HG03064 (cell line): ENCODE measurements around the gene PTPRA.

Experiments
- ATAC-seq: cut with Tn5 transposase; IDR thresholded peaks from one replicate; pipeline ENCODE4 v1.9.1; 2021; ENCODE audit warnings: low read depth; ENCODE audit not compliant: unreplicated experiment

The PTPRA gene

DNA sequence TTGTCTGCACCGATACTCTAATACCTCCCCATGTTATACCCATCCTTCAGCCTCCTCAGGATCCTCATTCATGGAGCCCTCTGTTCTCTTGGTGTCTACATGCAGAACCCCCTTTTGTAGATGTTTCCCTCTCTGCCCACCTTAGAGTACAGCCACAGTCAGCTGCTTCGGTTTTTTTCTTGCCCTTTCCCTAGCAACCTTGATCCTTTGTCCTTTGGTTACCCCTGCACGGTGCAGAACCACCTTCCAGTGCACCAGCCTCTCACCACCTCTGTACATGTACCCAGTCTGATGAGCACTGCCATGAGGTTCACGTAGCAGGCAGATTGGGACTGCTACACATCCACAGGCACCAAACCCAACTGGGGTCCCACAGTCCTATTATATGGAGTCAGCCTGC lies 25.5 kb upstream of the PTPRA start:
- no peak for ATAC-seq

DNA sequence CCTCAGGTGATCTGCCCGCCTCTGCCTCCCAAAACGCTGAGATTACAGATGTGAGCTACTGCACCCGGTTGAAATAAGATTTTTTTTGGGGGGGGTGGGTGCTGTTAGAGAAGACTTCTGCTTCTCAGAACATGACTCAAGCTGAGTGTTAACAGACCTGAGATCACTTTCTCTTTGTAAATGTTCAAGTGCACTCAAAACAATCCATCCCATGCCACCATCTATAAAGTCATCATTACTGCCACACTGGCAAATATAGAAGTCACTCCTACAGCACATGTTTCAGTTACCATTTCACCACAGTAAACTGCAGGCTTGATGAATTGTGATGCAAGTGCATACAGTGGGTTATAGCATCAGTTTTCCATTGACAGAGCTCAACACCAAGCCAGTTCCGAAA lies 23.8 kb upstream of the PTPRA start:
- ATAC-seq: no peak

DNA sequence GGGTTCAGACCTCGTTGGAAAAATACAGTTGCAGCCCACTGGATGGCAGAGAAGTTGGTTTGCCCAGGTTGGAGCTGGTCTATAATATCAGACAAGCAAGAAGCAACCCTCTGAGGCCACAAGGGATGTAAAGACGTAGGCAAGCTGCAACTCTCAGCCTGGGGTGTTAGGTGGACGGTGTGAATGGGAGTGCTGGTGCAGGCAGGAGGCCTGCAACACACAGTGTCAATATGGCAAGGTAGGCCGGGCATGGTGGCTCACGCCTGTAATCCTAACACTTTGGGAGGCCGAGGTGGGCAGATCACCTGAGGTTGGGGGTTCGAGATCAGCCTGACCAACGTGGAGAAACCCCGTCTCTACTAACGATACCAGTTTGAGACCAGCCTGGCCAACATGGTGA lies 22.2 kb upstream of the PTPRA start:
- no peak for ATAC-seq

DNA sequence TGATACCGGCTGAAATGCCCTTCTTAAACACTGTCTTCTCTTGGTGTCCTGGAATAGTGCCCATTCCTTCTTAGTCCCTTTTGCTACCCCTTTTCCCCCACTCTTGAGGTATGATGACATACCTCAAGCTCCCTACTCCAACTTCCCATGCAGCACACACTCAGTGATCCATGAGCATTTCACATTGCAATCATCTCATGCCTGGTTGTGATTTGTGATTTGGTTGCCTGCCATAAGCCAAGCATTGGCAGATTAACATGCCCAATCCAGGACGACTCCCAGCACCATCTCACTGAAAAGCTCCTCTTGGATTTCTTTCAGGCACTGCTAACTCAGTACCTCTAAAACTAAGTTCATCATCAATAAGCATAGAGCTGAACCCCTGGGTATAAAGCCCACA lies 14.7 kb upstream of the PTPRA start:
- no peak for ATAC-seq

DNA sequence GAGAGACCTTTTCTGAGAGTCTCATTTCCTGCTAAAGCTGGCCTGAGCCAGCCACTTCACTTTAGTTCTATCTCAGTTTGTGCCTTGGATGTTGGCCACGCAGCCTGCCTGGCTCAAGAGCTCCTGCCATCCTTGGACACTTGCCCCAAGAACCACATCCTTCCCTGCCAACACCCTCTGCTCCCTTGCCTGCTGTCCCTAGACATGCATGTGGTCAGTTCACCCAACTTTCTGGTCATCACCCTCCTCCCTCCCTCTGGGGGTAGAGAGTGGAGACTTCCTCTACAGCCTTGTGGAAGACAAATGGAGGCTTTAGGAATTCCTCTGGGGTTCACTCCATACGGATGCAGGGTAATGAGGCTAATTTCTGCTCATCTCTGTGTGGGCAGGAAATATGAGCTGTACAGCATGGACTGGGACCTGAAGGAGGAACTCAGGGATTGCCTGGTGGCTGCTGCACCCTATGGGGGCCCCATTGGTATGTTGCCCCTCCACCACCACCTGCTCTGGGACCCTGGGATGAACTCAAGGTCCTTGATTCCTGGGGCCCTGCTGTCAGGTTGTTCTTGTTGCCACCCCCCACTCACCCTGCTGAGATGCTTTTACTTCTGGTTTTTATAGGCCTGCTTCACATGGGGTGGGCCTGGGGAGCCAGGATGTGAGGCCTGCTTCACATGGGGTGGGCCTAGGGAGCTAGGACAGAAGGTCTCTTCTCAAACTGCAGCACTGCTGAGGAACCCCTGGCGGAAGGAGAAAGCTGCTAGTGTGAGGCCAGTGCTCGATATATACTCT lies 13.8 kb upstream of the PTPRA start:
- no peak for ATAC-seq

DNA sequence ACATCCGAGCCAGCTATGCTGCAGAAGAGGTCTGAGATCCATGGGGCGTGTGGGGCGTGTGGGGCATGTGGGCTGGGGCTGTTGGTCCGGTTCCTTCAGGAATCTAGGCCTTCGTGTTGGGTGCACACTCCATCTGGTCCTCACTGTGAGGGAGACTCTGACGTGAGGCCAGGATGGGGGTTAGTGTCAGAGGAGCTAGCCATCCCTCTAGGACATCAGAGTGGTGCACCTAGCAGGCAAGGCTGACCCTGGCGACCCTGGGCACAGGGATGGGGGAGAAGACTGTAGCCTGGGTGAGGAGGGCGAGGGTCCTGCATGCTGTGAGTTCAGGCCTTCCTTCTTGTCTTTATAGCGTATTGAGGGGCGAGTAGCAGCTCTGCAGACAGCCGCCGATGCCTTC lies 8.7 kb upstream of the PTPRA start:
- no peak for ATAC-seq

DNA sequence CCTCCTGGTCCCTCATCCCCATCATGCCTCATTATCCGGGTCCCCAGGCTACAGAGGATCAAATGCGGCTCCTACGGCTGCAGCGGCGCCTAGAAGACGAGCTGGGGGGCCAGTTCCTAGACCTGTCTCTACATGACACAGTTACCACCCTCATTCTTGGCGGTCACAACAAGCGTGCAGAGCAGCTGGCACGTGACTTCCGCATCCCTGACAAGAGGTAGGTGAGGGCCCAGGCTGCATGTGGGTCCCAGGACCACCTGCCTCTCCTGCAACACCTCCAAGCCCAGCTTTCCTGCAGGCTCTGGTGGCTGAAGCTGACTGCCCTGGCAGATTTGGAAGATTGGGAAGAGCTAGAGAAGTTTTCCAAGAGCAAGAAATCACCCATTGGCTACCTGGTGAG lies 8.2 kb upstream of the PTPRA start:
- no peak for ATAC-seq

DNA sequence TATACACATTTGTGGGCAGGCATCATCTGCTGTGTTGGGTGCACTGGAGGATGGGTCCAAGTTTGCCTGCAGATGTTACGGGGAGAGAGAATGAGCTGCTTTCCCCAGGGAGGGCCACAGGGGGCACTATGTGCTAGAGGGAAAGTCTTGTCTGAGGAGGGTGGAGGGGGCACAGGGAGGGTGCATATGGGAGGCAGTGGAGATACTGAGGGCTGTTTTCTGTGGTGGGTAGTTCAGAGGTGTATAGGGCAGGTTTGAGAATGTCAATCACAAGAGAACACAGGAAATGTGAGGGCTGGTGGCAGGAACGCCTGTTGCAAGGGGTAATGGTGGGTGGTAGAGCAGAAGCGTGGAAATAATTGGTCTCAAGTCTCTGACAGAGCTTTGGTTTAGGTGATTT lies 7.7 kb upstream of the PTPRA start:
- ATAC-seq: no peak

DNA sequence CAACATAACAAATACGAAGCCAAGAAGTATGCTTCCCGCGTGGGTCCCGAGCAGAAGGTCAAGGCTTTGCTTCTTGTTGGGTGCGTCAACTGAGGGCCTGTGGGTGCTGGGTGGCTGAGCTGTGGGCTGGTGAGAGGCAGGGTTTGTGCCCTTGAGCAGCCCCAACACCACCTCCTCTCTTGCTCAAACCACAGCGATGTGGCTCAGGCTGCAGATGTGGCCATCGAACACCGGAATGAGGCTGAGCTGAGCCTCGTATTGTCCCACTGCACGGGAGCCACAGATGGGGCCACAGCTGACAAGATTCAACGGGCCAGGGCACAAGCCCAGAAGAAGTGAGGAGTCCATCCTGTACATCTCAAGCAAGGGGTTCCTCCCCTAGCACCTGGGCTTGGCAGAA lies 7.0 kb upstream of the PTPRA start:
- ATAC-seq: no peak

DNA sequence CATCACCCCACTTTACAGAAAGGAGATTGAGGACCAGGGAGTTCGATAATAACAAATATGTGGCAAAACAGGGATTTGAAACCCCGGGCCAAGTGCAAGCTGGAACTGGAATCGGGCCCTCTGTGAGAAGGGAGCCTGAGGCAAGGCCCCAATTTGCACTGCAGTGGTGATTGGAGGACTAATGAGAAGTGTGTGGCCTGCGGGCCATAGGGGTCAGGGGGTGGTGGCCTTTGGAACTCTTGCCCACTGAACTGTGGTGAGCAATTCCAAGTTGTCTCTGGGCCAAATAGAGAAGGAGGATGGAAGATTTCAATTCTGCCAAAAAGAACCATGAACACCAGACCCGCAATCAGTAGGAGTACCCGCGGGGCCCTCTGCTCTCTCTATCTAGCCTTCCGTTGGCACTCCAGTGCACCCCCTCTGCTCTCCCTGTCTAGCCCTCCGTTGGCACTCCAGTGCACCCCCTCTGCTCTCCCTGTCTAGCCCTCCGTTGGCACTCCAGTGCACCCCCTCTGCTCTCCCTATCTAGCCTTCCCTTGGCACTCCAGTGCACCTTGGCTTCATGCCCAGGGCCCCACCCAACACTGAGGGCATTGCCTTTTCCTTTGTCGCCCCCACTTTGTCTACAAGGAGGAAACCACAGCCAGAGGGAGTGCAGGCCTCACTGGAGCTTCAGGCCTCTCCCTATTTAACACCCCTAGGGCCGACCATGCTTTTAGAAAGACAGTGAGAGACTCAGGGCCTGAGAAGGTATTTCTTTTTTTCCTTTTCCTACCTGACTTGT lies 6.0 kb upstream of the PTPRA start:
- no peak for ATAC-seq

DNA sequence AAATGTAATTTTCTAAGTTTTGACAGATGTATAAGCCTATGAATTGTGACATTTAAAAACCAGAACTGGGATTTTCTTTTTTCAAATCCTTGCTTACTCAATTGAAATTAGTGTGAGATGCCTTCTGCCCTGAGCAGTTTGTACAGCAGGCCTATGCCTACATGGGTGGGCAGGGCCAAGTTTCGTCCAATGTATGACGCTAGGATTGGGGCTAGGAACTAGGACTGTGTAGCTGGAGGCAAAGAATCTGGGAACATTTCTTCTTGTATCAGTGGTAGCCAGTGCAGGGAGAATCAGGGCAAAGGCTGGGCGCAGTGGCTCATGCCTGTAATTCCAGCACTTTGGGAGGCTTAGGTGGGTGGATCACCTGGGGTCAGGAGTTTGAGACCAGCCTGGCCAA lies 3.9 kb upstream of the PTPRA start:
- ATAC-seq: no peak

DNA sequence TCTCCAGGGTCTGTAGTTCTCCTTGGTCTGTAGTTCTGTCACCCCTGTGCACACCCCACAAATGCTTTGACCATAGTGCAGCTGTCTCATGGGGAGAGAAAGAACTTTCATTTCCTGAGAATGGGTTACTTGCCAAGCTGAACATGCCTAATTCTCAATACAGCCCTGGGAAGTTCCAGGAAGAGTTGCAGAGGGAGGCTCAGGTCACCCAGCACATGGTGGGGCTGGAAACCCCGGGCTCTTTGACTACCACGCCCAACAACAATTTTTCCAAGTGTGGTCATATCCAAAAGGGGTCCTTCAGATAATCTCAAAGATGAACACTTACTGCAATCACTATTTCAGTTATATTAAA lies 2.2 kb upstream of the PTPRA start:
- no peak for ATAC-seq

DNA sequence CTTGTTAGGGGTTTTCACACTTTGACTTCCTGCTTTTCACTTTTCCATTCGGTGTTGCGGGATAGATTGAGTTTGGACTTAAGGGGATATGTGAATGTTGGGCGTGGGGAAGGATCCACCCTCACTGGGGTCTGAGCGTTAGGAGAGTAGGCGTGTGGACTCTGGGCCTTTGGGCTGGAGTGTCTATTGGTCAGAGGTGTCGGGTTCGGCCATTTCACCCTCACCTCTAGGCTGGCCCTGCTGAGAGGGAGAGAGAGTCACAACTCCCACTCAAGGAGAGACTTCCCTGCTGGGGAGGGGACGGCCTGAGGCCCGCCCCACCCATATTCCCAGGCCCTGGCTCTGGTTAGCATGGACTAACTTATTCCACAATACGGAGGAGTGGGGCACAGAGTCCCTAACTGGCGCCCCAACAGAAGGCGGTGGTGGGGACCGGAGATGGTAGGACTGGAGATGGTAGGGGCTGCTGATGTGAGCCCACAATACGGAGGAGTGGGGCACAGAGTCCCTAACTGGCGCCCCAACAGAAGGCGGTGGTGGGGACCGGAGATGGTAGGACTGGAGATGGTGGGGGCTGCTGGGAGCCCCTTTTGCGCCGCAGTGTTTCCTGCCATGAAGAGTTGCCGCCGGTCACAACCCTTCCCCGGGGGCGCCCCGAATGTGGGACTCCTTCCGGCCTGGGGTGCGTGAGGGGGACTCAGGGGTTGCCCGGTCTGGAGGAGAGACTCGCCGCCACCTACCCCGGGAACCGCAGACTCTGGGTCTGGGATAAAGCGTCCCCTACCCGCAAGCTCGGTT lies 1.4 kb upstream of the PTPRA start:
- ATAC-seq: no peak

DNA sequence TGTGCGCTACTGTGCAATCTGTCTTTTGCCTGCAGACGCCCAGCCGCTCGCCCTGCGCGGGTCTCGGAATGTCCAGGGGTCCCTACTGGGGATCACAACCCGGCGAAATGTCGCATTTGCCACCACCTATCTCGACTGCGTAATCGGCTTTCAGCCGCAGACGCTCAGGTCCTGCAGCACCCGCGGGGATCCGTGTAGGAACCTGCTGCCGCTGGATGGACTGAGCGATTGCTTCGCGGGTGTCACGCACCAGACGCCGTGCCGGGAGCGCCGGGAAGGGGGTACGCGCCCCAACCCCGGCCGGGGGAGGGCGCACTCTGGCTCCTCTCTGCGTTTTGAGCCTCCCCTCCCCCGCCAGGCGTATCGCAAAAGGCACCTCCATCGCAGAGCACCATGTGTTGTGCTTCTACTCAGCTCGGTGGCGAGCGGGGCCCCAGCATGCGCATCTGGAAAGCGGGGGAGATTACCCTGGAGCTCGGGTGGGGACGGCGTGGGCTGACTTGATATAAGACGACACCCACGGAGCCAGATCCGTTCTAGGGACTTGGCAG lies 747 bp upstream of the PTPRA start:
- ATAC-seq: no peak

DNA sequence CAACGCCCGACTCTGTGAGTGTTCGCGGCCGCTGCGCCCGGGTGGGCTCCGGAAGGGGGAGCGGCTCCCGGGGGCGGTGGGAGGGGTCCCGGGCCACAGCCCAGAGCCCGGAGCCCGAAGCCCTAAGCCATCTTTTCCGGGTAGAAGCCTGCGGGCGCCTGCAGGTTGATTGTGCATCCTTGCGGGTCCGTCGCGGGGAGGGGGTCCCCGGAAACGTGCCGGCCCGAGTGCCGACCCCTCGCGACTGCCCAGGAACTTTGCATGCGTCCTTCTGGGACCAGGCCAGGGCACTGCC lies 413 bp downstream of the PTPRA start:
- peak; percentile 41 for ATAC-seq

DNA sequence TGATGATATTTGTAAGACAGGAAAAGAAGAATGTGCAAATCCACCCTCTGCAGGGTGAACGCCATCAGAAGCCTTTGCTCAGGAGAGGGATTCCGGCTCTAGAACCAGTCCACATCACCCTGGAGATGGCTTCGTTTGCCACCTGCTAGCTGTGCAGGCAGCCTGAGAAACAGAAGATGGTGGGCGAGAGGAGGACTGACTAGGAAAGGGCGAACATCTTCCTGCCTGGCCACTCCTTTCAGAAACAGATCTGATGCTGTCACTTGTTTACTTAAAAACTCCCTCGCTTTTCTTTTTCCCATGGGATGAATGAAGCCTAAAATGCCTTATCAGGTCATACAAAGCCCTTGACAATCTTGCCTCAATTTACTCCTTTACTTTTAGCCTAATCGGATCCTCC lies 1.2 kb downstream of the PTPRA start:
- no peak for ATAC-seq

DNA sequence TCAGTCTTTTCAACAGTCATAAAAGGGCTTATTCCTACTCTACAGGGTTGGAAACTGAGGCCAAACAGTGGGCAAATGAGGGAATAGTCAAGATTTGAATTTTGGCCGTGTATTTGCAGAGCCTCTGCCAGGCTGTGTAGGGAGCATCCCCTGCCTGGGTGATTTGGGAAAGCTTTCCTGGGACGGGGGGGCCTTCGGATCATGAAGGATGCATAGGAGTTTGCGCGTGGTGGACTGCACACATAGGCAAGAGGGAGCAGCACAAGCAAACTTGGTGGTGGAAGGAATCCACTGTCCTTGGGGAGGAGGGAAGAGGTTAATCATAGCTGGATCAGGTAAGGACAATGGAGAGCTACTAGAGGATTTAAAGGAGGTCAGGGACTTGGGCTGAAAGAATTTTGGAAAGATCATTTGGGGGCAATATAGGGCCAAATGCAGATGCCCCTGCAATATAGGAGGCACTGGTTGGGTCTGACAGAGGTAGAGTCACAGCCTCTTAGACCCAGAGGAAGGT lies 2.5 kb downstream of the PTPRA start:
- no peak for ATAC-seq

DNA sequence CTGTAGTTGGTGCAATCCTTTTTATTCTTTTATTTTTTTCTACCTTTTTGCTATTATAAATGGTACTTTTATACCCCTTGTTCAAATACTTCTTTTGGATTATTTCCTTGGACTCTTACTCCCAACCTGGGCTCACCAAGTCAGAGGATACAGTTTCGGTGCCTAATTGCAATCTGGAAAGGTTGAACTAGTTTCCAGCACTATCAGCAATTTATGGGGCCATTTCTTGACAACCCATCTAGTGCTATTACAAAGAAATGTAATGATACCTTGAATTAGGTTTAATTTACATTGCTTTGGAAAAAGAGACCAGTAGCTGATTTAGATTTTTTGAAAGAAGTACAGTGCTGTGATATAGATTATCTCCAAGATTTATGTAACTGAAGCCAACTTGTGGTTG lies 5.2 kb downstream of the PTPRA start:
- ATAC-seq: no peak

DNA sequence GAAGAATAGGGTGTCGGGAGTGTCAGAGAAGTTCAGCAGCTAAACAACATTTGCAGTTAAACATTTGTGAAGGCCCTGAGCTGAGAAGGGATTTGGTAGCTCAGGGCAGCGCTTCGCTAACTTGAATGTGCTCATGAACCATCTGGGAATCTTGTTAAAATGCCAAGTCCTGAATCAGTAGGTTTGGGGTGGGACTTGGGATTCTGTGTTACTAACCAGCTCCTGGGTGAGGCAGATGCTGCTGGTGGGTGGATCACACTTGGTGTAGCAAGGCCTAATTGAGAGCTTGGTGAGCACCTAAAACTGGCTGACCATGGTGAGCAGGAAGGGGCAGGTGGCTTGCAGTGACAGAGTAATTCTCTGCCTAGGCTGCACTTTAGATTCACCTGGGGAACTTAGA lies 5.9 kb downstream of the PTPRA start:
- no peak for ATAC-seq

DNA sequence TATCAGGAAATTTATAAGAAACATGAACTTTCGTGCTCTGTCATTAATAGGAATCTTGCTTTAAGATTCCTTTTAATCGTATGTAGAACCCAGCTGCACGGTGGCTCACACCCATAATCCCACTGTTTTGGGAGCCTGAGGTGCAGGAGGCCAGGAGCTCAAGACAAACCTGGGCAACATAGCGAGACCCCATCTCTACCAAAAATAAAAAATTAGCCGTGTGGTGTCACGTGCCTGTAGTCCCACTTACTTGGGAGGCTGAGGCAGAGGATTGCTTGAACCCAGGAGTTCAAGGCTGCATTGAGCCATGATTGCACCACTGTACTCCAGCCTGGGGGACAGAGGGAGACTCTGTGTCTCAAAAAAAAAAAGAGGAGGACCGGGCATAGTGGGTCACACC lies 7.4 kb downstream of the PTPRA start:
- no peak for ATAC-seq
